GM12878 (cell line): ENCODE results near the gene CELSR1. TPM values are rescaled to one million over a fixed set of nuclear protein-coding genes. Genes with fewer than 3 reads are reported as not detected.

Source experiments
- ATAC-seq: fragments of 200-7000 bp; cut with Tn5 transposase; 3 replicates; pipeline ENCODE4 v1.9.1; 2020; ENCODE audit warnings: mild to moderate bottlenecking, moderate library complexity
- BruUV-seq: library from RNA; stranded (reverse); fragments of 400-500 nt; replicated peaks from 2 replicates; lab custom pipeline; 2021; lab: Mats Ljungman, UMichigan
- CTCF ChIA-PET: fragments of 300-600 bp; sonication (Branson Sonifier 250); formaldehyde crosslinking; extraction: SDS; loops from one replicate; lab custom pipeline; 2021; ENCODE audit warnings: inconsistent platforms; lab: Yijun Ruan, JAX
- POLR2A ChIA-PET: fragments of 350-600 bp; formaldehyde crosslinking; extraction: SDS; loops from one replicate; lab custom pipeline; 2021; ENCODE audit warnings: inconsistent platforms; lab: Charles Lee
- RAD21 ChIA-PET: fragments of 300-600 bp; sonication (Branson Sonifier 250); formaldehyde crosslinking; loops from one replicate; lab custom pipeline; 2023; ENCODE audit warnings: antibody characterized with exemption; ENCODE audit not compliant: unreplicated experiment; lab: Charles Lee
- SMC1A ChIA-PET: fragments of 300-600 bp; sonication (Branson Sonifier 250); formaldehyde crosslinking; loops from one replicate; lab custom pipeline; 2023; ENCODE audit not compliant: unreplicated experiment, uncharacterized antibody; lab: Charles Lee
- DNase-seq: peaks from one replicate; pipeline ENCODE4 v3.0.0-alpha.2; 2011; ENCODE audit warnings: low read depth, low spot score
- FAIRE-seq: peaks from 3 replicates; lab custom pipeline; 2011; peaks lifted over from hg19 to GRCh38; lab: Jason Lieb, UNC
- H2AFZ ChIP-seq: 2 replicates; pipeline ENCODE4 v1.6.0; 2011; ENCODE audit warnings: low read depth, low read length, control low read depth; ENCODE audit not compliant: control insufficient read depth
- H3K27ac ChIP-seq: 2 replicates; pipeline ENCODE4 v1.5.1; 2011; ENCODE audit warnings: control low read depth; ENCODE audit not compliant: control insufficient read depth, insufficient read depth
- H3K27me3 ChIP-seq, 2 experiments: replicated peaks in 1 of 2; 2 replicates each; pipeline versions ENCODE4 v1.6.0 to v1.6.1; 2011; ENCODE audit warnings: low read length in 1 of 2; ENCODE audit not compliant: control insufficient read depth in 2 of 2, insufficient read depth in 2 of 2
- H3K36me3 ChIP-seq, 2 experiments: 2 replicates each; pipeline ENCODE4 v1.5.1; 2011; ENCODE audit warnings: low read length in 1 of 2; ENCODE audit not compliant: control insufficient read depth in 2 of 2, insufficient read depth in 2 of 2
- H3K4me1 ChIP-seq: 2 replicates; pipeline ENCODE4 v1.6.1; 2011; ENCODE audit warnings: mild to moderate bottlenecking, low read length, moderate library complexity, mixed read lengths; ENCODE audit not compliant: control insufficient read depth, insufficient read depth
- H3K4me2 ChIP-seq: 2 replicates; pipeline ENCODE4 v1.6.0; 2011; ENCODE audit warnings: control low read depth; ENCODE audit not compliant: control insufficient read depth, insufficient read depth
- H3K4me3 ChIP-seq: fragments of 200-600 bp; sonication (generic); 2 replicates; pipeline ENCODE4 v1.5.1; 2016
- H3K79me2 ChIP-seq: 2 replicates; pipeline ENCODE4 v1.6.0; 2011; ENCODE audit warnings: low read length; ENCODE audit not compliant: control insufficient read depth, insufficient read depth
- H3K9ac ChIP-seq: 2 replicates; pipeline ENCODE4 v1.8.0; 2011; ENCODE audit warnings: low read length, control low read depth, mixed read lengths; ENCODE audit not compliant: control insufficient read depth, insufficient read depth
- H3K9me3 ChIP-seq: replicated peaks from 3 replicates; pipeline ENCODE4 v1.5.1; 2011; ENCODE audit warnings: mild to moderate bottlenecking, low read length; ENCODE audit not compliant: control insufficient read depth, insufficient read depth
- H4K20me1 ChIP-seq: 2 replicates; pipeline ENCODE4 v1.6.0; 2011; ENCODE audit not compliant: control insufficient read depth, insufficient read depth
- CREB1 ChIP-seq: IDR thresholded peaks from 2 replicates; pipeline ENCODE4 v1.6.1; 2012; ENCODE audit warnings: low read depth, mild to moderate bottlenecking, inconsistent platforms
- JUNB ChIP-seq: IDR thresholded peaks from 2 replicates; pipeline ENCODE4 v1.6.1; 2016; ENCODE audit warnings: antibody characterized with exemption, mild to moderate bottlenecking
- KAT2A ChIP-seq: conservative IDR thresholded peaks from 2 replicates; pipeline ENCODE4 v1.6.1; 2011; ENCODE audit warnings: low read depth, low read length; ENCODE audit not compliant: control insufficient read depth
- KLF5 ChIP-seq: fragments of 450-650 bp; IDR thresholded peaks from 2 replicates; pipeline ENCODE4 v1.6.1; 2014; ENCODE audit warnings: mild to moderate bottlenecking; ENCODE audit not compliant: partially characterized antibody
- NR2C1 ChIP-seq: fragments of 450-650 bp; IDR thresholded peaks from 2 replicates; pipeline ENCODE4 v1.6.1; 2017; ENCODE audit warnings: antibody characterized with exemption, mild to moderate bottlenecking, moderate library complexity
- NR2F1 ChIP-seq: fragments of 450-650 bp; conservative IDR thresholded peaks from 2 replicates; pipeline ENCODE4 v1.6.1; 2017; ENCODE audit warnings: mild to moderate bottlenecking
- PAX5 ChIP-seq: IDR thresholded peaks from 2 replicates; pipeline ENCODE4 v1.6.1; 2011; ENCODE audit warnings: low read depth, low read length, borderline replicate concordance
- SMAD1 ChIP-seq: fragments of 450-650 bp; IDR thresholded peaks from 2 replicates; pipeline ENCODE4 v1.6.1; 2018; ENCODE audit warnings: mild to moderate bottlenecking, low read depth; ENCODE audit not compliant: partially characterized antibody
- SMARCA5 ChIP-seq: fragments of 450-650 bp; IDR thresholded peaks from 2 replicates; pipeline ENCODE4 v1.6.1; 2017; ENCODE audit warnings: mild to moderate bottlenecking
- ZNF24 ChIP-seq: fragments of 450-650 bp; IDR thresholded peaks from 2 replicates; pipeline ENCODE4 v1.6.1; 2017; ENCODE audit warnings: antibody characterized with exemption, mild to moderate bottlenecking
- ZNF687 ChIP-seq: fragments of 450-650 bp; IDR thresholded peaks from 2 replicates; pipeline ENCODE4 v1.6.1; 2017; ENCODE audit warnings: mild to moderate bottlenecking, moderate library complexity
- WGBS: methylation state at CpG from one replicate; pipeline ENCODE4 v1.1.6; 2016; ENCODE audit warnings: low lambda C conversion rate; ENCODE audit not compliant: insufficient replicate concordance, insufficient coverage; ENCODE audit errors: missing lambda C conversion rate; 5-methylcytosine and 5-hydroxymethylcytosine counted together
- in situ Hi-C: fragments of 300-500 bp; cut with MboI; formaldehyde crosslinking; loops from 9 replicates; pipeline ENCODE4 v1.14.3; 2018; ENCODE audit warnings: mixed read lengths
- intact Hi-C: fragments of 100-400 bp; cut with micrococcal nuclease; formaldehyde crosslinking; loops from one replicate; pipeline ENCODE4 v1.14.2; 2022; ENCODE audit not compliant: unreplicated experiment
- polyA plus RNA-seq, 11 experiments: library from polyadenylated mRNA; depleted of rRNA in 4 of 11; unstranded in 6 of 11; stranded (reverse) in 5 of 11; fragments of >200 nt; fragmentation: Nextera tagmentation in 4 of 11; fragmentation: Illumina TruSeq in 1 of 11; extraction: Ambion mirVana in 4 of 11; extraction: Trizol in 1 of 11; gene quantifications; 1 replicate in 1 of 11; 2 replicates in 10 of 11; pipeline versions ENCODE4 v1.2.1 to v1.2.3, GENCODE V29; 2011 to 2016; ENCODE audit warnings: inconsistent platforms in 2 of 11, missing spikeins in 2 of 11, low read depth in 1 of 11
- total RNA-seq, 4 experiments: library from RNA; depleted of rRNA in 3 of 4; stranded (reverse); fragments of >200 nt in 3 of 4; fragmentation: Illumina TruSeq in 1 of 4; extraction: Trizol in 1 of 4; gene quantifications; 2 replicates each; pipeline versions ENCODE4 v1.2.1 to v1.2.3, GENCODE V29; 2013 to 2021

Gene CELSR1
- total and polyA plus RNA-seq, 10 of the 15 experiments (the other 5 are each of a cell fraction or from before 2014, with no cell fraction given), result 0.05 to 1.7 (median 0.35) TPM; not detected in 2

GRCh38 chr22:46586531-46587011, 49.2 kb upstream of the CELSR1 start:
- BruUV-seq, result no TSS peak
- Histone ChIP-seq H2AFZ (no peak overlapping the region), H4K20me1 (no peaks in the 10 kb centered on the region), H3K4me1 (peaks cover 56% of the 10 kb centered on the region), H3K4me2 (peak overlapping the region; percentile 94), H3K9ac (peak overlapping the region; percentile 37; the same call in 1 of the 2 replicates), H3K27ac (peak overlapping the region; percentile 78), H3K9me3 (no peaks in the 10 kb centered on the region), H3K36me3 (no peaks in the 10 kb centered on the region; a peak in 1 of 4 replicates), H3K79me2 (peaks cover 5% of the 10 kb centered on the region), H3K4me3 (peak overlapping the region; percentile 65; the same call in 1 of the 2 replicates), H3K27me3 (no peaks in the 10 kb centered on the region)
- no peak for TF ChIP-seq KAT2A
- no peak for TF ChIP-seq NR2C1
- TF ChIP-seq NR2F1, result no peak
- TF ChIP-seq JUNB, result no peak
- peak; percentile 68; the same call in 1 of the 2 replicates for TF ChIP-seq SMARCA5
- no peak for TF ChIP-seq CREB1
- TF ChIP-seq ZNF687, result no peak
- TF ChIP-seq PAX5, result 0 out of 2 replicates have a peak, but pooled peaks have one; percentile 4
- TF ChIP-seq ZNF24, result no peak
- no peak for TF ChIP-seq SMAD1
- TF ChIP-seq KLF5, result no peak
- RAD21 ChIA-PET, result interaction anchor here (0.6 to 1.8 kb wide), 4 partner anchors 9 to 216 kb away, joined by 3 to 6 read pairs (median 4); no protein-coding TSS in a partner anchor
- in situ Hi-C loops, result no loop called here
- SMC1A ChIA-PET, result interaction anchor here (0.8 to 1.5 kb wide), 2 partner anchors 27 to 184 kb away, joined by 4 read pairs; no protein-coding TSS in a partner anchor
- POLR2A ChIA-PET, result interaction anchor here (0.5 to 1.0 kb wide), 2 partner anchors 28 to 37 kb away, joined by 3 read pairs; no protein-coding TSS in a partner anchor
- CTCF ChIA-PET, result interaction anchor here (1.5 kb wide), 1 partner anchor 23 kb away, joined by 10 read pairs; no protein-coding TSS in a partner anchor
- DNase-seq, result no peak
- intact Hi-C loops, result loop anchor here (2.0 to 5.0 kb wide), 2 partner anchors 18 to 151 kb away; partner anchors contain the start of gene CERK
- FAIRE-seq, result no peak
- 42% methylated on average over 12 of the region's 12 CpGs for WGBS
- ATAC-seq, result peak; percentile 3
